GM21619 (cell line): ENCODE results near the gene MAFF.

Source experiments
- ATAC-seq: cut with Tn5 transposase; IDR thresholded peaks from one replicate; pipeline ENCODE4 v1.9.1; 2021; ENCODE audit not compliant: unreplicated experiment

MAFF gene

GRCh38 chr22:38203855-38204514 lies 2.2 kb downstream of the MAFF start:
- ATAC-seq = no peak

- ATAC-seq = no peak
These were observed 3.0 kb downstream of the MAFF start for GRCh38 chr22:38204784-38205183.

- ATAC-seq = no peak
These were observed 3.7 kb downstream of the MAFF start for GRCh38 chr22:38205261-38206128.

- no peak for ATAC-seq
These were observed 6.2 kb downstream of the MAFF start for GRCh38 chr22:38207898-38208432.

- no peak for ATAC-seq
These were observed 6.8 kb downstream of the MAFF start for GRCh38 chr22:38208551-38208968.

GRCh38 chr22:38211556-38211955 lies 9.8 kb downstream of the MAFF start:
- no peak for ATAC-seq

GRCh38 chr22:38212442-38212841 lies 10.6 kb downstream of the MAFF start:
- no peak for ATAC-seq

- no peak for ATAC-seq
These were observed 11.7 kb downstream of the MAFF start for GRCh38 chr22:38213319-38213989.

- ATAC-seq = no peak
These were observed 12.2 kb downstream of the MAFF start for GRCh38 chr22:38213990-38214301.

- no peak for ATAC-seq
These were observed 12.7 kb downstream of the MAFF start for GRCh38 chr22:38214302-38215056.

- ATAC-seq = no peak
These were observed 13.6 kb downstream of the MAFF start for GRCh38 chr22:38215156-38216038.

GRCh38 chr22:38218661-38219622 lies 17.1 kb downstream of the MAFF start:
- ATAC-seq = no peak

GRCh38 chr22:38219632-38220031 lies 17.8 kb downstream of the MAFF start:
- no peak for ATAC-seq

- ATAC-seq = no peak
These were observed 18.4 kb downstream of the MAFF start for GRCh38 chr22:38220163-38220562.

GRCh38 chr22:38220653-38221386 lies 19.0 kb downstream of the MAFF start:
- ATAC-seq = no peak

GRCh38 chr22:38221407-38221806 lies 19.6 kb downstream of the MAFF start:
- no peak for ATAC-seq

- no peak for ATAC-seq
These were observed 20.4 kb downstream of the MAFF start for GRCh38 chr22:38221908-38222796.
